Thoracic aorta (tissue), 2 donors: ENCODE results near the gene GSAP. TPM values are rescaled to one million over a fixed set of nuclear protein-coding genes. Genes with fewer than 3 reads are reported as not detected.

Experiments used
- ATAC-seq: fragments of 150-250 bp; one replicate; pipeline ENCODE4 v1.8.0; 2017; ENCODE audit warnings: low read depth; ENCODE audit not compliant: insufficient number of reproducible peaks, low FRiP score
- DNase-seq: peaks from one replicate; pipeline ENCODE4 v3.0.0-alpha.2; 2020; ENCODE audit warnings: low spot score
- H3K27ac ChIP-seq, 2 donors: fragments of 200-600 bp; sonication (generic); 1 replicate in 1 of 2; 2 replicates in 1 of 2; pipeline ENCODE4 v1.5.1; 2016; ENCODE audit warnings: mild to moderate bottlenecking in 2 of 2, moderate library complexity in 2 of 2
- H3K27me3 ChIP-seq: fragments of 200-600 bp; sonication (generic); replicated peaks from 2 replicates; pipeline ENCODE4 v1.6.0; 2016; ENCODE audit warnings: mild to moderate bottlenecking; ENCODE audit not compliant: insufficient read depth
- H3K36me3 ChIP-seq: fragments of 200-600 bp; sonication (generic); one replicate; pipeline ENCODE4 v1.5.1; 2016
- H3K4me1 ChIP-seq, 2 donors: fragments of 200-600 bp; sonication (generic); 1 replicate in 1 of 2; 2 replicates in 1 of 2; pipeline versions ENCODE4 v1.5.1 to v1.6.0; 2016; ENCODE audit warnings: low read depth in 2 of 2, mild to moderate bottlenecking in 1 of 2; ENCODE audit not compliant: control insufficient read depth in 1 of 2
- H3K4me3 ChIP-seq: fragments of 200-600 bp; sonication (generic); 2 replicates; pipeline ENCODE4 v1.5.1; 2016; ENCODE audit warnings: mild to moderate bottlenecking
- H3K9me3 ChIP-seq: fragments of 200-600 bp; sonication (generic); 2 replicates; pipeline ENCODE4 v1.5.1; 2016
- CTCF ChIP-seq: fragments of 200-600 bp; sonication (generic); IDR thresholded peaks from one replicate; pipeline ENCODE4 v1.5.1; 2019; ENCODE audit warnings: antibody characterized with exemption
- total RNA-seq, 2 donors: library from RNA; depleted of rRNA; stranded (reverse); fragments of >200 nt; gene quantifications; one replicate each; pipeline versions ENCODE4 v1.1.0 to v1.2.3, GENCODE V29; 2016

Gene GSAP
- total RNA-seq, 2 donors from 2014 or later: 19.6 to 22.0 TPM

GRCh38 chr7:77262316-77262715 is 153.8 kb downstream of the GSAP start:
- Histone ChIP-seq H3K36me3 (no peaks in the 10 kb centered on the region), H3K27ac (no peak overlapping the region), H3K27me3 (no peaks in the 10 kb centered on the region), H3K4me3 (no peak overlapping the region), H3K4me1 (no peaks in the 10 kb centered on the region), H3K9me3 (no peaks in the 10 kb centered on the region)
- ATAC-seq (no peak), DNase-seq (no peak)
- no peak for TF ChIP-seq CTCF

Other genes starting within 250 kb of the GSAP start
- gene FGL2, start 216.5 kb downstream of the GSAP start, total RNA-seq: 100 to 1,000 TPM; 163 to 242 TPM
- gene PTPN12, start 120.9 kb upstream of the GSAP start, total RNA-seq: 100 to 1,000 TPM in 1 of 2 donors, 10 to 100 TPM in 1; 70.5 to 173 TPM